Measurements from ENCODE around the gene NCOA3. TPM values are rescaled to one million over a fixed set of nuclear protein-coding genes. Genes with fewer than 3 reads are reported as not detected.

Gene NCOA3
- total RNA-seq, 1 experiment from 2014 or later = 23.3 TPM

DNA sequence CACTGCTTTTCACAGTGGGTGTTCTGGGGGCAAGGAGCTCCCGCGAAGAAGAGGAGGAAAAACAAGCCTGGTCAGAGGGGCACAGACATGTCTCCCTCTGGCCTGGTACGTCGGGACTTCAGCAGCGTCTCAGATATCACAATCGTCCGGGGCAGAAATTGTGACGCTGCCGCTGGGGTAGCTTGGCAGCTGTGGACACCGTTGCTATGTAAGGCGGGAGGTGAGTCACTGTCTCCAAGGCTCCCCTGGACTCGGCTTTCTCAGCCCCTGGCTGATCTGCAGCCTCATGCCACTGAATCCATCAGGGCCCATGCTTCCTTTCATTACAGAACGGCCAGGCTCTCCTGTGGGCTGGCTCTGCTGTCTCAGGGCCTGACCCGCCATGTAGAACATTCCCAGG lies 184.9 kb downstream of the NCOA3 start:
- Histone ChIP-seq H3K14ac (ENCODE audit: insufficient read depth, low read length) (no peak overlapping the region; the same call in 1 of the 2 replicates), H4K8ac (replicated peaks; ENCODE audit: insufficient read length, low read depth, low read length) (no peak overlapping the region), H2BK12ac (ENCODE audit: insufficient read length, low read depth, low read length) (no peak overlapping the region), H4K91ac (ENCODE audit: insufficient read length, low read depth, low read length) (no peak overlapping the region), H3K9ac (ENCODE audit: extremely low read depth, insufficient read length, low read length) (no peak overlapping the region), H3K27ac (ENCODE audit: insufficient read length, low read depth, low read length) (no peak overlapping the region), H4K5ac (ENCODE audit: insufficient read length, low read depth, low read length) (no peak overlapping the region), H2BK5ac (ENCODE audit: insufficient read length, low read length) (no peak overlapping the region), H2BK20ac (ENCODE audit: low read depth, low read length, poor library complexity, severe bottlenecking) (no peak overlapping the region), H2BK120ac (ENCODE audit: low read depth, low read length, poor library complexity, severe bottlenecking) (no peak overlapping the region), H3K79me2 (ENCODE audit: insufficient read depth, low read length) (no peaks in the 10 kb centered on the region), H3K79me1 (ENCODE audit: insufficient read depth, low read depth, low read length, poor library complexity, severe bottlenecking) (no peaks in the 10 kb centered on the region), H3T11ph (ENCODE audit: low read length) (no peak overlapping the region), H3K23ac (ENCODE audit: insufficient read length, low read depth, low read length) (no peak overlapping the region), H2AK5ac (ENCODE audit: insufficient read length, low read length) (no peak overlapping the region), H3K4ac (ENCODE audit: low read depth, low read length) (no peak overlapping the region), H4K20me1 (ENCODE audit: control insufficient read depth, insufficient read depth, insufficient read length) (no peaks in the 10 kb centered on the region), H3K4me2 (ENCODE audit: insufficient read depth, insufficient read length, low read length) (no peak overlapping the region), H2BK15ac (ENCODE audit: low read depth, low read length) (no peak overlapping the region), H3K56ac (ENCODE audit: insufficient read length, low read depth, low read length) (no peak overlapping the region), H3K4me1 (ENCODE audit: insufficient read depth, low read length) (no peaks in the 10 kb centered on the region), H3K27me3 (ENCODE audit: insufficient read depth, low read length) (no peaks in the 10 kb centered on the region), H3K9me3 (ENCODE audit: control insufficient read depth, low read depth, low read length) (peaks cover 8% of the 10 kb centered on the region), H2AFZ (ENCODE audit: low read length) (no peak overlapping the region), H3K23me2 (ENCODE audit: insufficient read length, low read depth, low read length, poor library complexity, severe bottlenecking) (no peaks in the 10 kb centered on the region), H3K18ac (ENCODE audit: insufficient read length, low read depth, low read length) (no peak overlapping the region)
- Mint-ChIP-seq H3K4me3 (no peak overlapping the region), H3K4me1 (peaks cover 32 to 34% of the 10 kb centered on the region in 2 experiments), H3K27ac (peak overlapping the region in 1 of 3 experiments; percentile 66; a peak in 1 of 7 replicates), H3K36me3 (ENCODE audit: insufficient read depth in 1 of 3, low read depth in 3 of 3) (peaks cover 0 to 10% (median 0%) of the 10 kb centered on the region in 3 experiments; a peak in 2 of 7 replicates), H3K9me3 (no peaks in the 10 kb centered on the region; a peak in 1 of 5 replicates), H3K27me3 (ENCODE audit: low read depth) (no peaks in the 10 kb centered on the region)
- DNase-seq = no peak
- TF ChIP-seq, protein P1, sequence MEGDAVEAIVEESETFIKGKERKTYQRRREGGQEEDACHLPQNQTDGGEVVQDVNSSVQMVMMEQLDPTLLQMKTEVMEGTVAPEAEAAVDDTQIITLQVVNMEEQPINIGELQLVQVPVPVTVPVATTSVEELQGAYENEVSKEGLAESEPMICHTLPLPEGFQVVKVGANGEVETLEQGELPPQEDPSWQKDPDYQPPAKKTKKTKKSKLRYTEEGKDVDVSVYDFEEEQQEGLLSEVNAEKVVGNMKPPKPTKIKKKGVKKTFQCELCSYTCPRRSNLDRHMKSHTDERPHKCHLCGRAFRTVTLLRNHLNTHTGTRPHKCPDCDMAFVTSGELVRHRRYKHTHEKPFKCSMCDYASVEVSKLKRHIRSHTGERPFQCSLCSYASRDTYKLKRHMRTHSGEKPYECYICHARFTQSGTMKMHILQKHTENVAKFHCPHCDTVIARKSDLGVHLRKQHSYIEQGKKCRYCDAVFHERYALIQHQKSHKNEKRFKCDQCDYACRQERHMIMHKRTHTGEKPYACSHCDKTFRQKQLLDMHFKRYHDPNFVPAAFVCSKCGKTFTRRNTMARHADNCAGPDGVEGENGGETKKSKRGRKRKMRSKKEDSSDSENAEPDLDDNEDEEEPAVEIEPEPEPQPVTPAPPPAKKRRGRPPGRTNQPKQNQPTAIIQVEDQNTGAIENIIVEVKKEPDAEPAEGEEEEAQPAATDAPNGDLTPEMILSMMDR (conservative IDR thresholded peaks at IDR 0.05) = no peak
- WGBS (ENCODE audit: extremely low coverage, insufficient read length, low lambda C conversion rate) = no CpG with 5 or more reads among the region's 14 CpGs

Measured in H9 (cell line).